ENCODE measurements around the gene ABCA9. TPM values are rescaled to one million over a fixed set of nuclear protein-coding genes. Genes with fewer than 3 reads are reported as not detected.

ABCA9 gene
- total RNA-seq, 4 donors from 2014 or later = 5.8 to 23.8 (median 13.9) TPM

DNA sequence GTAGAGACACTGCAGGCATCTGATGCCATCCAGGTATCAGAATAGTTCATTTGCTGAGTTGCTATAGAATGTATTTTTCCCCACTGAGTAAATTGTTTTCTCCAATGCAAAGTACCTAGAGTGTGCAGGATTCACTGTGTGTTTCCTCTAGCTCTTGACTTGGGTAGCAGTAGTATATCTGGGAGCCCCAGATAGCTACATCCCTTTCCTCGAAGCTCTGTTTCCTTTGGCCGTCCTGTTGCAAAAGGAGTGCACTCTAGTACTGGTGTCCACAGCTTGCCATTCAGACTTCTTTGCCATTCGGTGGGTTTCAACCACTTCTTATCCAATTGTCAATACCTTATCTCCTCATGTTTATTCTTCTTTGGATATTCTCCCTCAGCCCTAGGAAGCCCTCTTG lies 118.3 kb downstream of the ABCA9 start:
- no peaks in the 10 kb centered on the region for H3K4me1 ChIP-seq
- no peak overlapping the region for H3K4me3 ChIP-seq
- 75 to 82% methylated on average over 2 to 3 of the region's 3 CpGs for whole genome bisulfite sequencing, 2 donors (ENCODE audit: low coverage in 1 of 2)
- no peaks in the 10 kb centered on the region for H3K27me3 ChIP-seq
- TF ChIP-seq CTCF (IDR thresholded peaks at IDR 0.05) (no peak), EP300 (IDR thresholded peaks at IDR 0.05; ENCODE audit: low read depth) (no peak), POLR2AphosphoS5 (IDR thresholded peaks at IDR 0.05) (no peak), POLR2A (IDR thresholded peaks at IDR 0.05) (no peak)
- in situ Hi-C loops (cut with MboI; ENCODE audit: low pct_ligation_motif_present in 1 of 4, low pct_unique_long_range_greater_than_20kb in 1 of 4, low sequenced_read_pairs in 3 of 4) (no loop called here), intact Hi-C loops (cut with DNase I; ENCODE audit: low total_unique reads) (no loop called here)
- H3K36me3 ChIP-seq = no peaks in the 10 kb centered on the region
- H3K27ac ChIP-seq = no peak overlapping the region
- no peaks in the 10 kb centered on the region for H3K9me3 ChIP-seq
- no peak for DNase-seq

DNA sequence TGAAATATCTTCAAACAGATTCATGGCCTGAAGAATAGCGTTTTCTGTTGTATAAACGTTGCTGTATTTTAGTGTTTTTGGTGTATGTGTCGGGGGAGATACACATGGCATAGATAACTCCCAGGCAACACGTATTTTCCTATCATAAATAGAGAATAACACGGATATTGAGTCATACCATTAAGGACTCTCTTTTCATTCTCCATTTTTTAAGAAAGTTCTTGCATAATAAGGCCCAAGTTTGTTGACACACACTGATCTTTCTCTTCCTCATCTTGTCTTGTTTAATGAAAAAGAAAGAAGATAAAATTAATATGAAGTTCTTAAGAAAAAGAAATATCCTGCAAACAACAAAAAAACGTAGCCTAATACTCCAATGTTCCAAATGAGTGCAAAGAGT lies 119.0 kb downstream of the ABCA9 start:
- intact Hi-C loops (cut with DNase I; ENCODE audit: low total_unique reads) = no loop called here
- WGBS, 2 donors (ENCODE audit: low coverage in 1 of 2) = 69 to 73% methylated on average over 6 of the region's 6 CpGs

DNA sequence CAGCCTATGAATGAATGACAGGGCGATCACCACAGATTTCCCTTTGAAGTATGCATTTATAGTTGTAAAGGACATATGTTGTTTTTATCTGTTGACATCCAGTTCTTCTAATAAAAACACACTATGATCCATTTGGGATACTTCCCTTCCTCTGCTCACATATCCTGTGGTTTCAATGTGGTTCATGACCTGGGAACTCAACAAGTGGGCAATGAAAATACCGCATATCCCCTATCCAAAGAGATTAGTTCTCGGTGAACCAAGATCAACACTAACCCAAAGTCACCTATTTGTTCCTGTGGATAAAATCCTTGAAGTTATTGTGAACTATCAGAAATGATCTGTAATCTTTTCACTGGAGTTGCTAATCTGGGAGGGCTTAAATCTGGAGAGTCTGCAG lies 121.5 kb downstream of the ABCA9 start:
- intact Hi-C loops (cut with DNase I; ENCODE audit: low total_unique reads) = no loop called here
- 48 to 79% methylated on average over 3 of the region's 3 CpGs for WGBS, 2 donors (ENCODE audit: low coverage in 1 of 2)

More for the DNA sequence above, 119.0 kb downstream of the ABCA9 start:
- no peak for TF ChIP-seq POLR2A (IDR thresholded peaks at IDR 0.05)
- no peak for TF ChIP-seq EP300 (IDR thresholded peaks at IDR 0.05; ENCODE audit: low read depth)
- TF ChIP-seq CTCF (IDR thresholded peaks at IDR 0.05) = no peak
- no peak for TF ChIP-seq POLR2AphosphoS5 (IDR thresholded peaks at IDR 0.05)
- in situ Hi-C loops (cut with MboI; ENCODE audit: low pct_ligation_motif_present in 1 of 4, low pct_unique_long_range_greater_than_20kb in 1 of 4, low sequenced_read_pairs in 3 of 4) = no loop called here
- no peaks in the 10 kb centered on the region for H3K36me3 ChIP-seq
- H3K27ac ChIP-seq = no peak overlapping the region
- no peak overlapping the region for H3K4me3 ChIP-seq
- H3K27me3 ChIP-seq = no peaks in the 10 kb centered on the region
- DNase-seq = no peak
- no peaks in the 10 kb centered on the region for H3K4me1 ChIP-seq
- no peaks in the 10 kb centered on the region for H3K9me3 ChIP-seq

GRCh38 chr17:68937890-68938514 lies 122.7 kb downstream of the ABCA9 start:
- DNase-seq = no peak
- Histone ChIP-seq H3K4me1 (no peaks in the 10 kb centered on the region), H3K9me3 (no peaks in the 10 kb centered on the region), H3K27ac (no peak overlapping the region), H3K27me3 (no peaks in the 10 kb centered on the region), H3K36me3 (no peaks in the 10 kb centered on the region), H3K4me3 (no peak overlapping the region)
- intact Hi-C loops (cut with DNase I; ENCODE audit: low total_unique reads) (no loop called here), in situ Hi-C loops (cut with MboI; ENCODE audit: low pct_ligation_motif_present in 1 of 4, low pct_unique_long_range_greater_than_20kb in 1 of 4, low sequenced_read_pairs in 3 of 4) (no loop called here)
- WGBS, 2 donors (ENCODE audit: low coverage in 1 of 2) = 77 to 93% methylated on average over 5 to 8 of the region's 8 CpGs
- TF ChIP-seq POLR2A (IDR thresholded peaks at IDR 0.05) (no peak), EP300 (IDR thresholded peaks at IDR 0.05; ENCODE audit: low read depth) (no peak), POLR2AphosphoS5 (IDR thresholded peaks at IDR 0.05) (no peak)

More for the DNA sequence above, 121.5 kb downstream of the ABCA9 start:
- no peaks in the 10 kb centered on the region for H3K9me3 ChIP-seq
- H3K4me1 ChIP-seq = no peaks in the 10 kb centered on the region
- in situ Hi-C loops (cut with MboI; ENCODE audit: low pct_ligation_motif_present in 1 of 4, low pct_unique_long_range_greater_than_20kb in 1 of 4, low sequenced_read_pairs in 3 of 4) = no loop called here
- no peaks in the 10 kb centered on the region for H3K27me3 ChIP-seq
- TF ChIP-seq EP300 (IDR thresholded peaks at IDR 0.05; ENCODE audit: low read depth) = no peak
- TF ChIP-seq CTCF (IDR thresholded peaks at IDR 0.05) = no peak
- no peak for TF ChIP-seq POLR2AphosphoS5 (IDR thresholded peaks at IDR 0.05)
- no peak for TF ChIP-seq POLR2A (IDR thresholded peaks at IDR 0.05)
- H3K27ac ChIP-seq = no peak overlapping the region
- no peak for DNase-seq
- H3K36me3 ChIP-seq = no peaks in the 10 kb centered on the region
- no peak overlapping the region for H3K4me3 ChIP-seq

DNA sequence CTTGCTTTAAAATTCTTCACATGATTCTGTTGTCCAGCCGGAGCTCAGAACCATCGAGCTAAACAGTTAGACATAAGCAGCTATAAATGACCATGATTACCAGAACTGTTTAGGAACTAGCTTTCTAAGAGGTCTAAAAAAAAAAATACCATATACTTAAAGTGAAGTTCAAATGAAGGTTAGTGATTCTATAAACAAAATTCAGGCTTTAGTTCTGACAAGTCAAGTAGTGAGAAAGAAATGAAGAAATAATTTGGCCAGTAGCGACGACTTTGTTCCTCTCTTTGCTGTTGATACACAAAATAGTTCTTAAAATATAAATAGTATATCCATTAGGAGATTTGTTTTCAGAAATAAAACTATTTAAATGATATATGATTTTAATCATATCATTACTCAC lies 133.2 kb downstream of the ABCA9 start:
- Histone ChIP-seq H3K4me1 (no peaks in the 10 kb centered on the region), H3K4me3 (no peak overlapping the region), H3K27me3 (no peaks in the 10 kb centered on the region), H3K27ac (no peak overlapping the region), H3K9me3 (no peaks in the 10 kb centered on the region), H3K36me3 (no peaks in the 10 kb centered on the region)
- no peak for DNase-seq
- intact Hi-C loops (cut with DNase I; ENCODE audit: low total_unique reads) (no loop called here), in situ Hi-C loops (cut with MboI; ENCODE audit: low pct_ligation_motif_present in 1 of 4, low pct_unique_long_range_greater_than_20kb in 1 of 4, low sequenced_read_pairs in 3 of 4) (no loop called here)
- no peak for TF ChIP-seq CTCF (IDR thresholded peaks at IDR 0.05)
- no peak for TF ChIP-seq POLR2A (IDR thresholded peaks at IDR 0.05)
- no peak for TF ChIP-seq EP300 (IDR thresholded peaks at IDR 0.05; ENCODE audit: low read depth)
- TF ChIP-seq POLR2AphosphoS5 (IDR thresholded peaks at IDR 0.05) = no peak
- WGBS, 2 donors (ENCODE audit: low coverage in 1 of 2) = 56 to 58% methylated on average over 4 of the region's 4 CpGs

Data from transverse colon (tissue), 4 donors.